C4-2B (cell line): ENCODE measurements around the gene DNAH17.

ENCODE experiments used
- ZFX ChIP-seq: fragments of 450-650 bp; IDR thresholded peaks from 2 replicates; pipeline ENCODE4 v1.6.1; 2017
- TF ChIP-seq, protein P1 (sequence below): fragments of 450-650 bp; conservative IDR thresholded peaks from 2 replicates; pipeline ENCODE4 v1.5.1; 2017; ENCODE audit warnings: mild to moderate bottlenecking

DNA sequence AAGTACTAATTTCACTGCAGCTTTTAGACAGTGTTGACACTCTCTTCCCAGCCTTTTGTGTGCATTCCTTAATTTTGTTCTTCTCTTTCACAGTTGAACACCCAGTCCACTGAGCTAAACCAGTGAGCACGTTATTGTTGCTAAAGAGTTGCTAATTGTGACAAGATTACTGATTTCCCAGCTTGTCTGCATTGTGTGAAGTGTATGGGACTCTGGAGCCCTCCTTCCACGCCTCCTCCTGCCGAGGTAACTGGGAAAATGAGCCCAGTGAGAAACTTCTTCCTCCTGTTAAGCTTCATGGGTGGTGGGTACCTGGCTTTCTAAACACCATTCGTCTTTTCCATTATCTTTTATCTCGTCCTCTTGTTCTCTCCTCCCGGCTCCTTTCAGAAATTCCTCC lies 29.8 kb upstream of the DNAH17 start:
- TF ChIP-seq, protein P1, sequence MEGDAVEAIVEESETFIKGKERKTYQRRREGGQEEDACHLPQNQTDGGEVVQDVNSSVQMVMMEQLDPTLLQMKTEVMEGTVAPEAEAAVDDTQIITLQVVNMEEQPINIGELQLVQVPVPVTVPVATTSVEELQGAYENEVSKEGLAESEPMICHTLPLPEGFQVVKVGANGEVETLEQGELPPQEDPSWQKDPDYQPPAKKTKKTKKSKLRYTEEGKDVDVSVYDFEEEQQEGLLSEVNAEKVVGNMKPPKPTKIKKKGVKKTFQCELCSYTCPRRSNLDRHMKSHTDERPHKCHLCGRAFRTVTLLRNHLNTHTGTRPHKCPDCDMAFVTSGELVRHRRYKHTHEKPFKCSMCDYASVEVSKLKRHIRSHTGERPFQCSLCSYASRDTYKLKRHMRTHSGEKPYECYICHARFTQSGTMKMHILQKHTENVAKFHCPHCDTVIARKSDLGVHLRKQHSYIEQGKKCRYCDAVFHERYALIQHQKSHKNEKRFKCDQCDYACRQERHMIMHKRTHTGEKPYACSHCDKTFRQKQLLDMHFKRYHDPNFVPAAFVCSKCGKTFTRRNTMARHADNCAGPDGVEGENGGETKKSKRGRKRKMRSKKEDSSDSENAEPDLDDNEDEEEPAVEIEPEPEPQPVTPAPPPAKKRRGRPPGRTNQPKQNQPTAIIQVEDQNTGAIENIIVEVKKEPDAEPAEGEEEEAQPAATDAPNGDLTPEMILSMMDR: no peak
- TF ChIP-seq ZFX: no peak
